ENCODE measurements around the gene RASSF5. TPM values are rescaled to one million over a fixed set of nuclear protein-coding genes. Genes with fewer than 3 reads are reported as not detected.

The RASSF5 gene
- total and polyA plus RNA-seq, 9 of the 15 experiments (the other 6 are each of a cell fraction or from before 2014, with no cell fraction given) = 6.1 to 41.0 (median 25.2) TPM

- TF ChIP-seq ZBTB9 (CRISPR knock-in tag; IDR thresholded peaks at IDR 0.05) (peak; percentile 89; the same call in 1 of the 2 replicates), ZNF584 (CRISPR knock-in tag; IDR thresholded peaks at IDR 0.05; ENCODE audit: low read depth) (peak; percentile 87), RFX5 (IDR thresholded peaks at IDR 0.05; ENCODE audit: low read depth, low read length) (no peak), E2F1 (CRISPR knock-in tag; IDR thresholded peaks at IDR 0.05) (no peak), ARID2 (IDR thresholded peaks at IDR 0.05) (no peak), CBX3 (IDR thresholded peaks at IDR 0.05; ENCODE audit: borderline replicate concordance in 1 of 2, low read length in 2 of 2) (no peak), FOXJ3 (CRISPR knock-in tag; IDR thresholded peaks at IDR 0.05) (no peak), ILF3 (IDR thresholded peaks at IDR 0.05; ENCODE audit: borderline replicate concordance) (no peak), ZNF239 (CRISPR knock-in tag; IDR thresholded peaks at IDR 0.05) (peak; percentile 37), MECOM (CRISPR knock-in tag; IDR thresholded peaks at IDR 0.05) (no peak), ZNF165 (CRISPR knock-in tag; IDR thresholded peaks at IDR 0.05; ENCODE audit: borderline replicate concordance) (no peak), RBFOX2 (IDR thresholded peaks at IDR 0.05; ENCODE audit: low read depth, low read length) (no peak), RBM17 (IDR thresholded peaks at IDR 0.05; ENCODE audit: borderline replicate concordance, low read depth, low read length) (no peak), ELF1 (tag; IDR thresholded peaks at IDR 0.05) (no peak; the same call in 1 of the 2 replicates), SMARCB1 (IDR thresholded peaks at IDR 0.05; ENCODE audit: insufficient read length, low read depth) (no peak), SMARCC2 (IDR thresholded peaks at IDR 0.05; ENCODE audit: low read depth) (no peak), ZBTB34 (CRISPR knock-in tag; IDR thresholded peaks at IDR 0.05) (no peak)
- TF ChIP-seq, protein P1, sequence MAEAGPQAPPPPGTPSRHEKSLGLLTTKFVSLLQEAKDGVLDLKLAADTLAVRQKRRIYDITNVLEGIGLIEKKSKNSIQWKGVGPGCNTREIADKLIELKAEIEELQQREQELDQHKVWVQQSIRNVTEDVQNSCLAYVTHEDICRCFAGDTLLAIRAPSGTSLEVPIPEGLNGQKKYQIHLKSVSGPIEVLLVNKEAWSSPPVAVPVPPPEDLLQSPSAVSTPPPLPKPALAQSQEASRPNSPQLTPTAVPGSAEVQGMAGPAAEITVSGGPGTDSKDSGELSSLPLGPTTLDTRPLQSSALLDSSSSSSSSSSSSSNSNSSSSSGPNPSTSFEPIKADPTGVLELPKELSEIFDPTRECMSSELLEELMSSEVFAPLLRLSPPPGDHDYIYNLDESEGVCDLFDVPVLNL (CRISPR knock-in tag; IDR thresholded peaks at IDR 0.05; ENCODE audit: low read depth) = no peak
- TF ChIP-seq, protein P2, sequence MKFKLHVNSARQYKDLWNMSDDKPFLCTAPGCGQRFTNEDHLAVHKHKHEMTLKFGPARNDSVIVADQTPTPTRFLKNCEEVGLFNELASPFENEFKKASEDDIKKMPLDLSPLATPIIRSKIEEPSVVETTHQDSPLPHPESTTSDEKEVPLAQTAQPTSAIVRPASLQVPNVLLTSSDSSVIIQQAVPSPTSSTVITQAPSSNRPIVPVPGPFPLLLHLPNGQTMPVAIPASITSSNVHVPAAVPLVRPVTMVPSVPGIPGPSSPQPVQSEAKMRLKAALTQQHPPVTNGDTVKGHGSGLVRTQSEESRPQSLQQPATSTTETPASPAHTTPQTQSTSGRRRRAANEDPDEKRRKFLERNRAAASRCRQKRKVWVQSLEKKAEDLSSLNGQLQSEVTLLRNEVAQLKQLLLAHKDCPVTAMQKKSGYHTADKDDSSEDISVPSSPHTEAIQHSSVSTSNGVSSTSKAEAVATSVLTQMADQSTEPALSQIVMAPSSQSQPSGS (CRISPR knock-in tag; IDR thresholded peaks at IDR 0.05) = no peak; the same call in 1 of the 2 replicates
- TF ChIP-seq, protein P3, sequence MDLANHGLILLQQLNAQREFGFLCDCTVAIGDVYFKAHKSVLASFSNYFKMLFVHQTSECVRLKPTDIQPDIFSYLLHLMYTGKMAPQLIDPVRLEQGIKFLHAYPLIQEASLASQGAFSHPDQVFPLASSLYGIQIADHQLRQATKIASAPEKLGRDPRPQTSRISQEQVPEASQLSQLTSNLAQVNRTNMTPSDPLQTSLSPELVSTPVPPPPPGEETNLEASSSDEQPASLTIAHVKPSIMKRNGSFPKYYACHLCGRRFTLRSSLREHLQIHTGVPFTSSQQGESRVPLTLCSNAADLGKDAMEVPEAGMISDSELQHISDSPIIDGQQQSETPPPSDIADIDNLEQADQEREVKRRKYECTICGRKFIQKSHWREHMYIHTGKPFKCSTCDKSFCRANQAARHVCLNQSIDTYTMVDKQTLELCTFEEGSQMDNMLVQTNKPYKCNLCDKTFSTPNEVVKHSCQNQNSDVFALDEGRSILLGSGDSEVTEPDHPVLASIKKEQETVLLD (IDR thresholded peaks at IDR 0.05) = no peak
Observed at GRCh38 chr1:206579747-206580437, 72.6 kb downstream of the RASSF5 start (continued).

Measured in K562 (cell line).